GM12878 (cell line): ENCODE measurements around the gene PHKB. TPM values are rescaled to one million over a fixed set of nuclear protein-coding genes. Genes with fewer than 3 reads are reported as not detected.

ENCODE experiments used
- ATAC-seq: fragments of 200-7000 bp; cut with Tn5 transposase; 3 replicates; pipeline ENCODE4 v1.9.1; 2020; ENCODE audit warnings: mild to moderate bottlenecking, moderate library complexity
- BruUV-seq: library from RNA; stranded (reverse); fragments of 400-500 nt; replicated peaks from 2 replicates; lab custom pipeline; 2021; lab: Mats Ljungman, UMichigan
- CTCF ChIA-PET: fragments of 300-600 bp; sonication (Branson Sonifier 250); formaldehyde crosslinking; extraction: SDS; loops from one replicate; lab custom pipeline; 2021; ENCODE audit warnings: inconsistent platforms; lab: Yijun Ruan, JAX
- POLR2A ChIA-PET: fragments of 350-600 bp; formaldehyde crosslinking; extraction: SDS; loops from one replicate; lab custom pipeline; 2021; ENCODE audit warnings: inconsistent platforms; lab: Charles Lee
- RAD21 ChIA-PET: fragments of 300-600 bp; sonication (Branson Sonifier 250); formaldehyde crosslinking; loops from one replicate; lab custom pipeline; 2023; ENCODE audit warnings: antibody characterized with exemption; ENCODE audit not compliant: unreplicated experiment; lab: Charles Lee
- SMC1A ChIA-PET: fragments of 300-600 bp; sonication (Branson Sonifier 250); formaldehyde crosslinking; loops from one replicate; lab custom pipeline; 2023; ENCODE audit not compliant: unreplicated experiment, uncharacterized antibody; lab: Charles Lee
- DNase-seq: peaks from one replicate; pipeline ENCODE4 v3.0.0-alpha.2; 2011; ENCODE audit warnings: low read depth, low spot score
- FAIRE-seq: peaks from 3 replicates; lab custom pipeline; 2011; peaks lifted over from hg19 to GRCh38; lab: Jason Lieb, UNC
- H2AFZ ChIP-seq: 2 replicates; pipeline ENCODE4 v1.6.0; 2011; ENCODE audit warnings: low read depth, low read length, control low read depth; ENCODE audit not compliant: control insufficient read depth
- H3K27ac ChIP-seq: 2 replicates; pipeline ENCODE4 v1.5.1; 2011; ENCODE audit warnings: control low read depth; ENCODE audit not compliant: control insufficient read depth, insufficient read depth
- H3K27me3 ChIP-seq, 2 experiments: replicated peaks in 1 of 2; 2 replicates each; pipeline versions ENCODE4 v1.6.0 to v1.6.1; 2011; ENCODE audit warnings: low read length in 1 of 2; ENCODE audit not compliant: control insufficient read depth in 2 of 2, insufficient read depth in 2 of 2
- H3K36me3 ChIP-seq, 2 experiments: 2 replicates each; pipeline ENCODE4 v1.5.1; 2011; ENCODE audit warnings: low read length in 1 of 2; ENCODE audit not compliant: control insufficient read depth in 2 of 2, insufficient read depth in 2 of 2
- H3K4me1 ChIP-seq: 2 replicates; pipeline ENCODE4 v1.6.1; 2011; ENCODE audit warnings: mild to moderate bottlenecking, low read length, moderate library complexity, mixed read lengths; ENCODE audit not compliant: control insufficient read depth, insufficient read depth
- H3K4me2 ChIP-seq: 2 replicates; pipeline ENCODE4 v1.6.0; 2011; ENCODE audit warnings: control low read depth; ENCODE audit not compliant: control insufficient read depth, insufficient read depth
- H3K4me3 ChIP-seq: fragments of 200-600 bp; sonication (generic); 2 replicates; pipeline ENCODE4 v1.5.1; 2016
- H3K79me2 ChIP-seq: 2 replicates; pipeline ENCODE4 v1.6.0; 2011; ENCODE audit warnings: low read length; ENCODE audit not compliant: control insufficient read depth, insufficient read depth
- H3K9ac ChIP-seq: 2 replicates; pipeline ENCODE4 v1.8.0; 2011; ENCODE audit warnings: low read length, control low read depth, mixed read lengths; ENCODE audit not compliant: control insufficient read depth, insufficient read depth
- H3K9me3 ChIP-seq: replicated peaks from 3 replicates; pipeline ENCODE4 v1.5.1; 2011; ENCODE audit warnings: mild to moderate bottlenecking, low read length; ENCODE audit not compliant: control insufficient read depth, insufficient read depth
- H4K20me1 ChIP-seq: 2 replicates; pipeline ENCODE4 v1.6.0; 2011; ENCODE audit not compliant: control insufficient read depth, insufficient read depth
- BHLHE40 ChIP-seq, 2 experiments: fragments of 450-650 bp in 1 of 2; IDR thresholded peaks; 2 replicates each; pipeline ENCODE4 v1.6.1; 2011 to 2017; ENCODE audit warnings: low read depth in 2 of 2, borderline replicate concordance in 1 of 2, improper control_type of control experiment in 1 of 2, low read length in 1 of 2, mild to moderate bottlenecking in 1 of 2
- EP300 ChIP-seq, 2 experiments: fragments of 150-350 bp in 1 of 2; IDR thresholded peaks; 2 replicates each; pipeline ENCODE4 v1.6.1; 2011 to 2012; ENCODE audit warnings: low read depth in 2 of 2, low read length in 2 of 2, borderline replicate concordance in 1 of 2, improper control_type of control experiment in 1 of 2, inconsistent platforms in 1 of 2; ENCODE audit not compliant: control insufficient read depth in 1 of 2
- FOS ChIP-seq: IDR thresholded peaks from 3 replicates; pipeline ENCODE4 v1.6.1; 2011; ENCODE audit warnings: borderline replicate concordance; ENCODE audit not compliant: insufficient read length; ENCODE audit errors: extremely low read depth
- NR2C2 ChIP-seq: IDR thresholded peaks from 2 replicates; pipeline ENCODE4 v1.6.1; 2011; ENCODE audit warnings: borderline replicate concordance, low read depth; ENCODE audit not compliant: control insufficient read depth, insufficient read length
- POLR2AphosphoS2 ChIP-seq: IDR thresholded peaks from 2 replicates; pipeline ENCODE4 v1.6.1; 2011; ENCODE audit warnings: low read depth, mild to moderate bottlenecking, low read length, improper control_type of control experiment, moderate library complexity
- SIN3A ChIP-seq: IDR thresholded peaks from 2 replicates; pipeline ENCODE4 v1.6.1; 2012; ENCODE audit warnings: low read depth, low read length, improper control_type of control experiment
- YY1 ChIP-seq: IDR thresholded peaks from 2 replicates; pipeline ENCODE4 v1.6.1; 2011; ENCODE audit warnings: low read depth, mild to moderate bottlenecking, low read length
- ZNF274 ChIP-seq: IDR thresholded peaks from one replicate; pipeline ENCODE4 v1.8.0; 2011; ENCODE audit not compliant: insufficient read length, insufficient read depth
- WGBS: methylation state at CpG from one replicate; pipeline ENCODE4 v1.1.6; 2016; ENCODE audit warnings: low lambda C conversion rate; ENCODE audit not compliant: insufficient replicate concordance, insufficient coverage; ENCODE audit errors: missing lambda C conversion rate; 5-methylcytosine and 5-hydroxymethylcytosine counted together
- in situ Hi-C: fragments of 300-500 bp; cut with MboI; formaldehyde crosslinking; loops from 9 replicates; pipeline ENCODE4 v1.14.3; 2018; ENCODE audit warnings: mixed read lengths
- intact Hi-C: fragments of 100-400 bp; cut with micrococcal nuclease; formaldehyde crosslinking; loops from one replicate; pipeline ENCODE4 v1.14.2; 2022; ENCODE audit not compliant: unreplicated experiment
- polyA plus RNA-seq, 11 experiments: library from polyadenylated mRNA; depleted of rRNA in 4 of 11; unstranded in 6 of 11; stranded (reverse) in 5 of 11; fragments of >200 nt; fragmentation: Nextera tagmentation in 4 of 11; fragmentation: Illumina TruSeq in 1 of 11; extraction: Ambion mirVana in 4 of 11; extraction: Trizol in 1 of 11; gene quantifications; 1 replicate in 1 of 11; 2 replicates in 10 of 11; pipeline versions ENCODE4 v1.2.1 to v1.2.3, GENCODE V29; 2011 to 2016; ENCODE audit warnings: inconsistent platforms in 2 of 11, missing spikeins in 2 of 11, low read depth in 1 of 11
- total RNA-seq, 4 experiments: library from RNA; depleted of rRNA in 3 of 4; stranded (reverse); fragments of >200 nt in 3 of 4; fragmentation: Illumina TruSeq in 1 of 4; extraction: Trizol in 1 of 4; gene quantifications; 2 replicates each; pipeline versions ENCODE4 v1.2.1 to v1.2.3, GENCODE V29; 2013 to 2021
- TF ChIP-seq, protein P1 (sequence below): fragments of 450-650 bp; conservative IDR thresholded peaks from 2 replicates; pipeline ENCODE4 v1.6.1; 2017; ENCODE audit warnings: mild to moderate bottlenecking, moderate library complexity
- TF ChIP-seq, protein P2 (sequence below): IDR thresholded peaks from 2 replicates; pipeline ENCODE4 v1.6.1; 2011; ENCODE audit warnings: borderline replicate concordance, low read depth, mild to moderate bottlenecking, moderate library complexity, low read length; ENCODE audit not compliant: insufficient read depth, poor library complexity, severe bottlenecking
- TF ChIP-seq, protein P3 (sequence below): IDR thresholded peaks from 2 replicates; pipeline ENCODE4 v1.6.1; 2012; ENCODE audit warnings: low read depth, low read length, improper control_type of control experiment
- TF ChIP-seq, protein P4 (sequence below): fragments of 450-650 bp; IDR thresholded peaks from 2 replicates; pipeline ENCODE4 v1.6.1; 2017; ENCODE audit warnings: mild to moderate bottlenecking

PHKB gene
- total and polyA plus RNA-seq, 10 of the 15 experiments (the other 5 are each of a cell fraction or from before 2014, with no cell fraction given), result 14.2 to 65.6 (median 37.0) TPM

DNA sequence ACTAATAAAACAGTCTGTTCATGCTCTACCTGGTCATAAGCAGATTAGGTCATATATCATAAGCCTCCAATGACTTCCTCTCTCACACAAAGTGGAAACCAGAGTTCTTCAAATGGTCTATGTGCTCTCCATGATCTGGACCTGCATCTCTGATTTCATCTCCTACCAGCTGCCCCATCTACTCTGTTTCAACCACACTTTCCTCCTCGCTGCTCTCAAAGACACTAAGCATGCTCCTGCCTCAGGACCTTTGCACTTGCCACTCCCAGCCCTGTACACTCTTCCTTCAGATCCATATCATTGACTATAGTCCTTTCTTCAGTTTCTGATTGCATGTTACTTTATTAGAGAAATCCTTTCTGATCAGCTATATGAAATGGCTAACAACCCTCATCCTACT, 196.8 kb downstream of the PHKB start (continued):
- TF ChIP-seq, protein P1, sequence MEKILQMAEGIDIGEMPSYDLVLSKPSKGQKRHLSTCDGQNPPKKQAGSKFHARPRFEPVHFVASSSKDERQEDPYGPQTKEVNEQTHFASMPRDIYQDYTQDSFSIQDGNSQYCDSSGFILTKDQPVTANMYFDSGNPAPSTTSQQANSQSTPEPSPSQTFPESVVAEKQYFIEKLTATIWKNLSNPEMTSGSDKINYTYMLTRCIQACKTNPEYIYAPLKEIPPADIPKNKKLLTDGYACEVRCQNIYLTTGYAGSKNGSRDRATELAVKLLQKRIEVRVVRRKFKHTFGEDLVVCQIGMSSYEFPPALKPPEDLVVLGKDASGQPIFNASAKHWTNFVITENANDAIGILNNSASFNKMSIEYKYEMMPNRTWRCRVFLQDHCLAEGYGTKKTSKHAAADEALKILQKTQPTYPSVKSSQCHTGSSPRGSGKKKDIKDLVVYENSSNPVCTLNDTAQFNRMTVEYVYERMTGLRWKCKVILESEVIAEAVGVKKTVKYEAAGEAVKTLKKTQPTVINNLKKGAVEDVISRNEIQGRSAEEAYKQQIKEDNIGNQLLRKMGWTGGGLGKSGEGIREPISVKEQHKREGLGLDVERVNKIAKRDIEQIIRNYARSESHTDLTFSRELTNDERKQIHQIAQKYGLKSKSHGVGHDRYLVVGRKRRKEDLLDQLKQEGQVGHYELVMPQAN, result no peak
- TF ChIP-seq FOS (no peak), EP300 (IDR thresholded peaks at IDR 0.05; ENCODE audit: borderline replicate concordance in 1 of 2, control insufficient read depth in 1 of 2, low read depth in 2 of 2, low read length in 2 of 2) (no peak)

DNA sequence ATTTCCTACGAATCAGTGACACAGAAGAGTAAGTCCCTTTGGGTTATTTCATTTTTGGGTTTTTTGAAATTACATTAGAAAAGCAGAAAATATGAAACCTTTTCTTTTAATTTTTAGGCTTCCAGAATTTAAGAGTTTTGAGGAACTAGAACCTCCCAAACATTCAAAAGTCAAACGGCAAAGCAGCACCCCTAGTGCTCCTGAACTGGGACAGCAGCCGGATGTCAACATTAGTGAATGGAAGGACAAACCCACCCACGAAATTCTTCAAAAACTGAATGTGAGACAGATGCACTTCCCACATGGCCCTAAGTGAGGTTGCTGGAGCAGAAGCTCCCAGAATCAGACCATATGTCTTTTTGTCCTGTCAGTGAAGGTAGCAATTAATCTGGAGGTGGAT, 199.4 kb downstream of the PHKB start:
- POLR2A ChIA-PET, result no interaction called here
- no peaks in the 10 kb centered on the region for H4K20me1 ChIP-seq
- no TSS peak for BruUV-seq
- FAIRE-seq, result no peak
- intact Hi-C loops (no loop called here), in situ Hi-C loops (no loop called here)
- H3K4me3 ChIP-seq, result no peak overlapping the region
- no peak overlapping the region for H3K9ac ChIP-seq
- H3K27me3 ChIP-seq, result no peaks in the 10 kb centered on the region
- RAD21 ChIA-PET, result no interaction called here
- ATAC-seq, result no peak
- CTCF ChIA-PET, result no interaction called here
- no peaks in the 10 kb centered on the region for H3K4me1 ChIP-seq
- no peak for DNase-seq
- peaks cover 2 to 13% of the 10 kb centered on the region in 2 experiments; a peak in 3 of 4 replicates for H3K36me3 ChIP-seq
- SMC1A ChIA-PET, result no interaction called here
- no peak overlapping the region for H3K4me2 ChIP-seq
- no peak overlapping the region for H3K27ac ChIP-seq
- no peaks in the 10 kb centered on the region for H3K9me3 ChIP-seq
- no peak overlapping the region for H2AFZ ChIP-seq
- H3K79me2 ChIP-seq, result no peaks in the 10 kb centered on the region
- WGBS, result 100% methylated on average over 4 of the region's 4 CpGs
- TF ChIP-seq POLR2AphosphoS2 (no peak), BHLHE40 (IDR thresholded peaks at IDR 0.05; ENCODE audit: borderline replicate concordance in 1 of 2, low read depth in 2 of 2, low read length in 1 of 2) (no peak), SIN3A (no peak), ZNF274 (no peak), YY1 (no peak), NR2C2 (no peak)
- TF ChIP-seq, protein P2, sequence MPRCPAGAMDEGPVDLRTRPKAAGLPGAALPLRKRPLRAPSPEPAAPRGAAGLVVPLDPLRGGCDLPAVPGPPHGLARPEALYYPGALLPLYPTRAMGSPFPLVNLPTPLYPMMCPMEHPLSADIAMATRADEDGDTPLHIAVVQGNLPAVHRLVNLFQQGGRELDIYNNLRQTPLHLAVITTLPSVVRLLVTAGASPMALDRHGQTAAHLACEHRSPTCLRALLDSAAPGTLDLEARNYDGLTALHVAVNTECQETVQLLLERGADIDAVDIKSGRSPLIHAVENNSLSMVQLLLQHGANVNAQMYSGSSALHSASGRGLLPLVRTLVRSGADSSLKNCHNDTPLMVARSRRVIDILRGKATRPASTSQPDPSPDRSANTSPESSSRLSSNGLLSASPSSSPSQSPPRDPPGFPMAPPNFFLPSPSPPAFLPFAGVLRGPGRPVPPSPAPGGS, result no peak
- TF ChIP-seq, protein P3, sequence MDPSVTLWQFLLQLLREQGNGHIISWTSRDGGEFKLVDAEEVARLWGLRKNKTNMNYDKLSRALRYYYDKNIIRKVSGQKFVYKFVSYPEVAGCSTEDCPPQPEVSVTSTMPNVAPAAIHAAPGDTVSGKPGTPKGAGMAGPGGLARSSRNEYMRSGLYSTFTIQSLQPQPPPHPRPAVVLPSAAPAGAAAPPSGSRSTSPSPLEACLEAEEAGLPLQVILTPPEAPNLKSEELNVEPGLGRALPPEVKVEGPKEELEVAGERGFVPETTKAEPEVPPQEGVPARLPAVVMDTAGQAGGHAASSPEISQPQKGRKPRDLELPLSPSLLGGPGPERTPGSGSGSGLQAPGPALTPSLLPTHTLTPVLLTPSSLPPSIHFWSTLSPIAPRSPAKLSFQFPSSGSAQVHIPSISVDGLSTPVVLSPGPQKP, result no peak
- TF ChIP-seq, protein P4, sequence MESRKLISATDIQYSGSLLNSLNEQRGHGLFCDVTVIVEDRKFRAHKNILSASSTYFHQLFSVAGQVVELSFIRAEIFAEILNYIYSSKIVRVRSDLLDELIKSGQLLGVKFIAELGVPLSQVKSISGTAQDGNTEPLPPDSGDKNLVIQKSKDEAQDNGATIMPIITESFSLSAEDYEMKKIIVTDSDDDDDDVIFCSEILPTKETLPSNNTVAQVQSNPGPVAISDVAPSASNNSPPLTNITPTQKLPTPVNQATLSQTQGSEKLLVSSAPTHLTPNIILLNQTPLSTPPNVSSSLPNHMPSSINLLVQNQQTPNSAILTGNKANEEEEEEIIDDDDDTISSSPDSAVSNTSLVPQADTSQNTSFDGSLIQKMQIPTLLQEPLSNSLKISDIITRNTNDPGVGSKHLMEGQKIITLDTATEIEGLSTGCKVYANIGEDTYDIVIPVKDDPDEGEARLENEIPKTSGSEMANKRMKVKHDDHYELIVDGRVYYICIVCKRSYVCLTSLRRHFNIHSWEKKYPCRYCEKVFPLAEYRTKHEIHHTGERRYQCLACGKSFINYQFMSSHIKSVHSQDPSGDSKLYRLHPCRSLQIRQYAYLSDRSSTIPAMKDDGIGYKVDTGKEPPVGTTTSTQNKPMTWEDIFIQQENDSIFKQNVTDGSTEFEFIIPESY, result no peak
